Measurements from ENCODE around the gene AXIN2.

GRCh38 chr17:65542610-65543009 is 18.8 kb downstream of the AXIN2 start:
- no peak for TF ChIP-seq CTCF (IDR thresholded peaks at IDR 0.05)
- no peak for TF ChIP-seq SIN3A (IDR thresholded peaks at IDR 0.05; ENCODE audit: borderline replicate concordance, insufficient read depth, low read depth, low read length)
- TF ChIP-seq POLR2AphosphoS5 (IDR thresholded peaks at IDR 0.05; ENCODE audit: low read depth, low read length): no peak
- no peak for TF ChIP-seq REST (IDR thresholded peaks at IDR 0.05; ENCODE audit: insufficient read depth in 1 of 2, low read depth in 2 of 2, low read length in 1 of 2)
